HG03045 (cell line): Measurements from ENCODE around the gene C3orf52.
A peak's percentile ranks its signal among the peaks of the same experiment; 100 is the strongest.

Experiments used
- ATAC-seq: cut with Tn5 transposase; IDR thresholded peaks from one replicate; pipeline ENCODE4 v1.9.1; 2021; ENCODE audit warnings: mild to moderate bottlenecking, moderate library complexity; ENCODE audit not compliant: unreplicated experiment

C3orf52 gene

GRCh38 chr3:112117841-112118571, 31.8 kb downstream of the C3orf52 start:
- ATAC-seq, result peak; percentile 25

DNA sequence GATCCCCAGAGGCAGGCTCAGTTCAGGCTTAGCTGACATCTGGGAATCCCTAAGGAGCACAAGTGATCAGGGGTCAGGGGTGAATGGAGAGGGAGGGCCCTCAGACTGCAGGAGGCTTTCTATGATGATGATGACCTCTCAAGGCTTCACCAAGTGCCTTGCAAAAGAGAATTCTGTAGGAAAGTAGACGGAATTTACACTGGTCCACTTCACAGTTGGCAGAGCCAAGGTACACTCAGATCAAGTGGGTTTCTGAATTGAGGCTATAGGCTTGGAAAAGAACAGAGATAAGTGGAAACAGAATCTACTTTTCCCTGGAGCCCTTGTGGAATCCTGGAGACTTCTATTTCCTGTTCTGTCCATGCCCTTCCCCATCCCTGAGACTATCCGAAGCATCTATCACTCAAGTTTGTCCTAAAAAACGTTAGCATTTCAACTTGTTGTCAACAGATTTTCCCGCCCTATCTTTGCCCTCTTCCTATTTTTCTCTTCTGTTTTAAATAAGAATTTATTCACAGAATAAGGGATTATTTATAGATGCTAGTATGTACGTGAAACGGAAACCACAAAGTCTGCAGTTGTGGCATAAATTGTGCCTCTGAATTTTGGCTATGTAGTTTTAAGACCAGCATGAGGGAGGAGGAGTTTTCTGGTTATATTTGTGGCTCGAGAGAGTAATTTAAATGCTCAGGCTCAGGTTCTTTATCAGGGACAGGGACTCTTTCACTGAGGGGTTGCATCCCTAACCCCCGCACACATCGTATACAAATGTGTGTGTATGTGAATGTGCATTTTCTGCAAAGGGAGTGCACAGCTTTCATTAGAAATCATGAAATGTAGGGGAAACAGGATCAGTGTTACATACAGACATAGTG, 34.0 kb downstream of the C3orf52 start:
- no peak for ATAC-seq

DNA sequence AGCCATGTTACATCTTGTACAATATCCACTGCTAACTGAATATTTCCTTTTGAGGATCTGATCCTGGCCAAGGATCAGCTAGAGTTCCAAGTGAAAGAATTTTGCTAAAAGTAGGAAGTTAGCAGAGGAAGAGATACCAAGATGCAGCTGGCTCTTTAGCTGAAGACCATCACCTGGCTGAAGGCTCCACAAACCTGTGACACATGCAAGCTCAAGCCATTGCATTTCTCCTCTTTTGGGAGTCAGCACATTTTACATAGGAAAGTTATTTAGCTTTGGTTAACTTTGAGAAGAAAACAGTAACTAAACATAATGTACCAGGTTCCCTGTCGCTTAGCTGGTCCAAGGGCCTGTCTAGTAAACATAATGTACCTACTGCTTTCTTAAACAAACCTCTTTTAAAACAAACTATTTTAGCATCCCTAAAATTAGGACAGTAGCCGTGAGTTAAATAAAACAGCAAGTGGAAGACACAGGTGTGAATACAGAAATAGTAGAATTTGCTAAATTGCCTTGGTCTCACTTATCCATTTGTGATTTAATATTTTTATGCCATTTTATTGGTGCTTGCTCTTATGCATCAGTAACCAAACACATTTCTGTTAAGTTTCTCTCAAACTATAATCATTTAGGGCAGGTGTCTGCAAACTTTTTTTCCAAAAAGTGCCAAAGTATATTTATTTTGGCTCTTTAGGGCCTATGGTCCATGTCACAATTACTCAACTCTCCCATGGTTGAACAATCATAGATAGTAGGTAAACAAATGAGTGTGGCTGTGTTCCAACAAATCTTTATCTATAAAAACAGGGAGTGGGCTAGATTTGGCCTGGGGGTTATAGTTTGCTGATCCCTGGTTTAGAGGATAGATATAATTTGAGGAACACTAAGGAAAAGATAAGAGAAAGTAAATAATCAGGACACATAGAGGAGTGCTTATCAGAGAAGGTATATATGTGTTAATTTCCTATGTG, 35.7 kb downstream of the C3orf52 start:
- ATAC-seq, result no peak

GRCh38 chr3:112122870-112123269, 36.7 kb downstream of the C3orf52 start:
- ATAC-seq, result no peak

- ATAC-seq, result no peak
Measured at GRCh38 chr3:112123548-112123947, 37.4 kb downstream of the C3orf52 start.

DNA sequence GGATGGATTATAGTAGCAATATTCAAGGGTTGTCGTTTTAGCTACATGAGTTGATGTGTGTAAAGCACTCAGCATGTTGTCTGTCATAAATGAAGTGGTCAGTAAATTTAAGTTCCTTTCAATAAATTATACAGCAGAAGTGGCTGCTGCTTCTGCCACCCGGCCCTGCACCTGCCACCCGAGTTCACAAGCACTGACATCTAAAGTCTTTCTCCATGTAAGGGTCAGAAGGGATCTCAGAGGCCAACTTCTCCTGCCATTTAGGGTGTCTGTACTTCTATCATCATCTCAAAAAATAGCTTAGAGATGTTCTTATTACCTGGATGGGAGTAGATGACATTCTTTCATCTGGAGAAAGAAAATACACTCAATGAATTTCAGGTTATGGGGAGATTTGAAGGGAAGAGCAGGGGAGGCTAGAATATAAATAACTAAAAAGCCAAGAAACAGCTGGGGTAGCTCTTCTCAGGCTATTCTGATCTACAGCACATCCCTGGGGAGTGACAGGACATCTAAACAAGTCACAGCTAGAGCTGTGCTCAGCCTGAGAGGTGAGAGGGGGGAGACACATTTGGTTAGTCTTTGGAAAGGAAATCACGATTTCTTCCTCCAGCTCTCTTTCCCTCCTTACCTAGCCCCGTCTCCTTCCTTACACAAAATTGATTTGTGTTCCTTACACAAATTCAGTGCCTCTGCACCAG, 38.9 kb downstream of the C3orf52 start:
- no peak for ATAC-seq

- no peak for ATAC-seq
Measured at GRCh38 chr3:112126511-112126911, 40.3 kb downstream of the C3orf52 start.

GRCh38 chr3:112127522-112128494, 41.6 kb downstream of the C3orf52 start:
- no peak for ATAC-seq

- peak; percentile 35 for ATAC-seq
Measured at GRCh38 chr3:112128843-112129727, 42.9 kb downstream of the C3orf52 start.

DNA sequence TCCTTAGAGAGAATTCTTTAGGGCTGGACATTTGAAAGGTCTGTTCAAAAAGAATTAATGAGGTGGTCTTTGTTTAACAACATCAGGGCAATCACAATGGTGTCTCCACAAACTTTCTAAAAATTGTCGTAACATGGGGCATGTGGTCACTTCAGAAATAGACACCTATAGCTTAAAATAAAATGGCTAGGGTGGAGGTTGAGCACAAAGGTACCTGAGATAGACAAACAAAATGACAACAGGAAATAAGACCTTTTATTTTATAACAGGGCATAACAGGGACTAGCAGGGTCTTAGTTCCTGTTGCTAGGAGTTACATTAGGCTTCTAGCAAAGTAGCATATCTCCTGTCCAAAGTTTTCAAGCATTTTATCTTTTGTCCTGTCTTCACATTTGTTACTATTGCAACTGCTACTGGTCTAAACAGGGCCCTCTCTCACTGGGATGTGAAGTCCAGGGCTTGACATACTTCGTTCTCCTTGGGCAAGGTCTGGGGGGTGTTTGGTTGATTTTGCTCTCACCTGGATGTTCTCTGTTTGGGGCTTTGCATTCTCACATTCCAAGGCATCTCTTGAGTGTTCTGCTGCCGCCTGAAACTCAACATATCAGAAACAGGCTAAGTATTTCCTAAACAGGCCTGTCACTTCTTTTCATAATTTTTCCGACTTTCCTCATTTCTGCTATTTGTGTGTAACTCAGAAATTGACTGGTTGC, 43.9 kb downstream of the C3orf52 start:
- no peak for ATAC-seq

DNA sequence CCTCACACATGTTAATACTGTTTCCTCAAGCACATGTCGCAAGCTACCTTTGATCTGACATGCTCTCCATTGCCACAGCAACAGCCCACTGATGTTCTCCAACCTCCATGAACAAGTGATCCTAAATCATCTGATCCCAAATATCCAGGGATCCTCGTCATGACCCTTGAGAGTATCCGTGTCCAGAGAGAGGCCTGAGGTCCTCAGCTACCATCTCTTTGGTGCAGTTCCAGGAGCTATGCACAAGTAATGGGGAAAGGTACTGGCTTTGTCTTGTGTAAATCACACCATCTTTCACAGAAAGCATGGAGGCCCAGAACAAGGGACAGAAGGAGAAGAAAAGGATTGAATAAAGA, 44.4 kb downstream of the C3orf52 start:
- ATAC-seq, result no peak

- ATAC-seq, result no peak
Measured at GRCh38 chr3:112131111-112131510, 44.9 kb downstream of the C3orf52 start.

GRCh38 chr3:112132088-112132487, 45.9 kb downstream of the C3orf52 start:
- ATAC-seq, result no peak

DNA sequence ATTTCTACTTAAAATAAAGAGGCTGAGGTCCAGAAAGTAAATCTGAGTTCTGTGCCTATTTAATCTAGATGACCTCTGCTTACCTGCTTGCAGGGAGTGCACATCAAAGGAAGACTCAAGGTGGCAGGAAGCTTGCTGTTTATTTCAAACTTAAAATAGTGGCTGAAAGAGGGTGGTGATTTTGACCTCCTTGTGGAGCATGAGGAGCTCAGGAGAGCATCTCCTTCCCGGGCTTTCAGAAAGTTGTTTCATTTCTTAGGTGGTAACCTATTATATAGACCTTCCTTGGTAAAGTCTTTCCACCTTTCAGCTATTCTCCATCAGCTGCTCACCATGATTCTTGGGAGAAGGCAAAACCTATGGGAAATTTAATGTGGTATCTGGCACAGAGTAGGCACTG, 46.4 kb downstream of the C3orf52 start:
- ATAC-seq, result peak; percentile 0

- ATAC-seq, result peak; percentile 80
Measured at GRCh38 chr3:112132975-112133448, 46.8 kb downstream of the C3orf52 start, which contains the start of gene GCSAM. Gene GCSAM (minus strand): TSS chr3:112133248. CDS start chr3:112133120, 128 bp downstream.

DNA sequence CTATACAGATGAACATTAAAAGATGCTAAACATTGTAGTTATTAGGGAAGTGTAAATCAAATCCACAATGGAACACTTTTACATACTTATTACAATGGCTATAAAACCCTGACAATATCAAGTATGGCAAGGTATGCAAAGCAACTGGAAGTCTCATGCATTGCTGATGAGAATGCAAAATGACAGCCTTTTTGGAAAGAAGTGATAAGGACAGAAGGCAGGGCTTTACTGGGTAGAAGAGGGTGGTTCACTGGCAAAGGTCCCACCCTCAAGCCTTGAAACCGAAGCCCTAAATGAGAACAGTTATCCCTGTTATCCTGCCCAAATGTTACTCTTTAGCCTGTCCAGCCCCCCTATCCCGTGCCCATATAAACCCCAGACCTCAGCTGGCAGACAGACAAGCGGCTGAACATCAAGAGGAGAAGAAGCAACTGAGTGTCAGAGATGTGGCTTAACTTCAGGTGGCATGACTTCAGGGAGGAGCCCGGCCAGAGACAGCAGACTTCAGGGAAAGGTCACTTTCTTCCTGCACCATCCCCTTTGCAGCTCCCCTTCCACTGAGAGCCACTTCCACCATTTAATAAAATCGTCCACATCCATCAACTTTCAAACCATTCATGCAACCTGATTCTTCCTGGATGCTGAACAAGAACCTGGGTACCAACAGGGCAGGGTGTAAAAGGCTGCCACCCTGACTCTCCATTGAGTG, 47.6 kb downstream of the C3orf52 start:
- ATAC-seq, result no peak
